ENCODE results near the gene PRKCH.

Gene PRKCH

GRCh38 chr14:61358554-61359226 lies 37.3 kb downstream of the PRKCH start:
- POLR2A ChIA-PET = no interaction called here
- Histone ChIP-seq H3K9me3 (ENCODE audit: control insufficient read depth, insufficient read depth, low read depth, low read length) (no peaks in the 10 kb centered on the region), H3K36me3 (ENCODE audit: control insufficient read depth in 2 of 2, insufficient read depth in 1 of 2, low read length in 2 of 2) (no peaks in the 10 kb centered on the region), H3K27ac (ENCODE audit: extremely low read depth, low read depth, low read length) (no peak overlapping the region), H3K4me3 (ENCODE audit: low read depth, low read length) (no peak overlapping the region), H3K4me1 (ENCODE audit: control insufficient read depth, insufficient read depth, low read length) (no peaks in the 10 kb centered on the region; the same call in 1 of the 2 replicates)
- TF ChIP-seq ZNF449 (tag by site-specific recombination; IDR thresholded peaks at IDR 0.05) = no peak
- TF ChIP-seq ZNF114 (tag by site-specific recombination; IDR thresholded peaks at IDR 0.05) = no peak
- no peak for TF ChIP-seq SETDB1 (IDR thresholded peaks at IDR 0.05; ENCODE audit: insufficient read length, low read length)
- TF ChIP-seq ZNF146 (tag by site-specific recombination; IDR thresholded peaks at IDR 0.05) = no peak
- no peak for TF ChIP-seq KLF7 (tag by site-specific recombination; IDR thresholded peaks at IDR 0.05; ENCODE audit: borderline replicate concordance)
- no peak for TF ChIP-seq ZNF664 (tag by site-specific recombination; IDR thresholded peaks at IDR 0.05)
- TF ChIP-seq ZNF426 (tag by site-specific recombination; IDR thresholded peaks at IDR 0.05) = no peak
- TF ChIP-seq KLF17 (tag by site-specific recombination; IDR thresholded peaks at IDR 0.05) = no peak
- no peak for TF ChIP-seq ZEB2 (tag by site-specific recombination; IDR thresholded peaks at IDR 0.05)
- TF ChIP-seq ZFP3 (tag by site-specific recombination; IDR thresholded peaks at IDR 0.05; ENCODE audit: low read depth) = no peak
- no peak for TF ChIP-seq ZNF561 (tag by site-specific recombination; IDR thresholded peaks at IDR 0.05; ENCODE audit: borderline replicate concordance)
- TF ChIP-seq ZNF473 (tag by site-specific recombination; IDR thresholded peaks at IDR 0.05) = no peak
- TF ChIP-seq ZNF214 (tag by site-specific recombination; IDR thresholded peaks at IDR 0.05; ENCODE audit: borderline replicate concordance) = no peak
- no peak for TF ChIP-seq KLF8 (tag by site-specific recombination; IDR thresholded peaks at IDR 0.05)
- no peak for TF ChIP-seq ZBTB6 (tag by site-specific recombination; IDR thresholded peaks at IDR 0.05)
- TF ChIP-seq ZBTB11 (tag by site-specific recombination; conservative IDR thresholded peaks at IDR 0.05; ENCODE audit: low read depth) = no peak
- no peak for TF ChIP-seq ZNF837 (tag by site-specific recombination; IDR thresholded peaks at IDR 0.05)
- no peak for TF ChIP-seq ZNF624 (tag by site-specific recombination; IDR thresholded peaks at IDR 0.05)
- TF ChIP-seq ZNF140 (tag by site-specific recombination; IDR thresholded peaks at IDR 0.05) = no peak
- TF ChIP-seq ZNF518A (tag by site-specific recombination; conservative IDR thresholded peaks at IDR 0.05; ENCODE audit: low read depth) = no peak
- CTCF ChIA-PET = interaction anchor here (0.6 kb wide), 1 partner anchor 98 kb away, joined by 3 read pairs; no protein-coding TSS in a partner anchor
